Mammary epithelial cell (primary cell): ENCODE data around the gene KCNN3.

ENCODE experiments used
- CTCF ChIP-seq, 2 donors: IDR thresholded peaks in 1 of 2; conservative IDR thresholded peaks in 1 of 2; 2 replicates each; pipeline ENCODE4 v1.5.1; 2011 to 2012; ENCODE audit warnings: inconsistent platforms in 2 of 2, low read length in 2 of 2, mild to moderate bottlenecking in 2 of 2, control low read depth in 1 of 2, low read depth in 1 of 2; ENCODE audit not compliant: insufficient read depth in 1 of 2; ENCODE audit errors: extremely low read depth in 1 of 2
- EZH2 ChIP-seq: IDR thresholded peaks from 2 replicates; pipeline ENCODE4 v1.6.1; 2012; ENCODE audit warnings: low read length, inconsistent platforms, borderline replicate concordance

GRCh38 chr1:154775621-154776605 lies 94.2 kb downstream of the KCNN3 start:
- TF ChIP-seq CTCF (conservative IDR thresholded peaks at IDR 0.05 in 1 of 2, IDR thresholded peaks at IDR 0.05 in 1 of 2; ENCODE audit: extremely low read depth in 1 of 2, insufficient read depth in 1 of 2, low read depth in 1 of 2, low read length in 2 of 2) (no peak), EZH2 (no peak)
